ENCODE results near the gene GSTM4. TPM values are rescaled to one million over a fixed set of nuclear protein-coding genes. Genes with fewer than 3 reads are reported as not detected.

Gene GSTM4
- total and polyA plus RNA-seq, 2 of the 4 experiments (the other 2 are of a cell fraction), result 10.4 to 37.8 TPM

DNA sequence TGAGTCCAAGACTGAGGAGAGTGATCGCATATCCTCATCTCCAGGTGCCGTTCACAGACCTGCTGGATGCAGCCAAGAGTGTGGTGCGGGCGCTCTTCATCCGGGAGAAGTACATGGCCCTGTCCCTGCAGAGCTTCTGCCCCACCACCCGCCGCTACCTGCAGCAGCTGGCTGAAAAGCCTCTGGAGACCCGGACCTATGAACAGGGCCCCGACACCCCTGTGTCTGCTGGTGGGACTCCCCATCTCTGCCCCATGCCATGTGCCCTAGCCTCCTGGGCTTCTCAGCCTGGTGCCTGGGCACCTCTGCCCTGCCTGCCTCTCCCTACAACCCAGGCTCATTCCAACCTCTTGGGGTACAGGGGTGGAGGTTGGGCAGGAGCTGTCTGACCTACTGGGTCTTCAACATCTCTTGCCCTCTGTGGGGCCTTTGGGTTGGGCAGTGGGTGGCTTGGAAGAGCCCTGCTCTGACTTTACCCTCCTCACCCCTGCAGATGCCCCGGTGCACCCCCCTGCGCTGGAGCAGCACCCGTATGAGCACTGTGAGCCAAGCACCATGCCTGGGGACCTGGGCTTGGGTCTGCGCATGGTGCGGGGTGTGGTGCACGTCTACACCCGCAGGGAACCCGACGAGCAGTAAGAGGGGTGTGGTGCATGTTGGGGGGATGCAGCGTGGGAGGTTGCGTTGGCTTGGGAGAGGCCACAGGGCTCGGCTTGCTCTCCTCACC is 29.1 kb upstream of the GSTM4 start (continued):
- TF ChIP-seq, protein P1, sequence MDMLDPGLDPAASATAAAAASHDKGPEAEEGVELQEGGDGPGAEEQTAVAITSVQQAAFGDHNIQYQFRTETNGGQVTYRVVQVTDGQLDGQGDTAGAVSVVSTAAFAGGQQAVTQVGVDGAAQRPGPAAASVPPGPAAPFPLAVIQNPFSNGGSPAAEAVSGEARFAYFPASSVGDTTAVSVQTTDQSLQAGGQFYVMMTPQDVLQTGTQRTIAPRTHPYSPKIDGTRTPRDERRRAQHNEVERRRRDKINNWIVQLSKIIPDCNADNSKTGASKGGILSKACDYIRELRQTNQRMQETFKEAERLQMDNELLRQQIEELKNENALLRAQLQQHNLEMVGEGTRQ (IDR thresholded peaks at IDR 0.05; ENCODE audit: low read depth, low read length), result no peak

DNA sequence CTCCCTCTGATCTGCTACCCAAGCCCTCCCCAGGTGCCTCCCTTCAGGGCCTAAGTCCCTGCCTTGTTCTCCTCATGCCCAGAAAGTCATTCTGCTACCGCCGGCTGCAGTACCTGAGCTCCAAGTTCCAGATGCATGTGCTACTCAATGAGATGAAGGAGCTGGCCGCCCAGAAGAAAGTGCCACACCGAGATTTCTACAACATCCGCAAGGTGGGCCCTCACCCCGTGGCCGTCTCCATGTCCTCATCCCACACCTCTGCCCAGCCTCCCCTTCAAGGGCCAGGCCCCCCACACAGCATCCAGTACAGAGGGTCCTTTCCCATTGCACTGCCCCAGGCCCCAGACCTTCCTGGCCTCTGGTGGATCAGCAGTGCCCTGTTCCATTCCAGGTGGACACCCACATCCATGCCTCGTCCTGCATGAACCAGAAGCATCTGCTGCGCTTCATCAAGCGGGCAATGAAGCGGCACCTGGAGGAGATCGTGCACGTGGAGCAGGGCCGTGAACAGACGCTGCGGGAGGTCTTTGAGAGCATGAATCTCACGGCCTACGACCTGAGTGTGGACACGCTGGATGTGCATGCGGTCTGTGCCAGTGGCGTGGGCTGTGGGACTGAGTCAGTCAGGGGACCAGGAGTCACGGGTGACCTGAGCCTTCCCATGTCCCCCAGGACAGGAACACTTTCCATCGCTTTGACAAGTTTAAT is 28.1 kb upstream of the GSTM4 start:
- Histone ChIP-seq H3K4me3 (ENCODE audit: insufficient read depth, low read depth, low read length) (no peak overlapping the region), H3K14ac (replicated peaks; ENCODE audit: low read depth, low read length) (no peak overlapping the region), H2BK120ac (ENCODE audit: low read depth, low read length) (no peak overlapping the region), H3K4me1 (ENCODE audit: control insufficient read depth, insufficient read depth, low read length) (peaks cover 19% of the 10 kb centered on the region), H4K20me1 (ENCODE audit: insufficient read depth, low read length) (peaks cover 46% of the 10 kb centered on the region), H3K18ac (ENCODE audit: low read depth, low read length) (no peak overlapping the region), H2AFZ (replicated peaks; ENCODE audit: low read length, poor library complexity) (no peak overlapping the region), H2AK9ac (replicated peaks; ENCODE audit: low read depth, low read length, poor library complexity) (peak overlapping the region; percentile 55), H3K23ac (ENCODE audit: low read depth, low read length) (no peak overlapping the region), H3K9me1 (ENCODE audit: insufficient read depth, low read length) (peaks cover 10% of the 10 kb centered on the region; the same call in 1 of the 2 replicates), H4K8ac (ENCODE audit: low read depth in 2 of 2, low read length in 2 of 2) (no peak overlapping the region), H3K27ac (ENCODE audit: insufficient read depth, low read length) (no peak overlapping the region), H3K36me3 (ENCODE audit: control insufficient read depth, insufficient read depth, low read length) (peaks cover 66% of the 10 kb centered on the region), H2BK5ac (ENCODE audit: low read depth, low read length, poor library complexity, severe bottlenecking) (no peak overlapping the region), H3K4ac (ENCODE audit: low read depth, low read length) (no peak overlapping the region), H2BK15ac (ENCODE audit: low read depth, low read length) (no peak overlapping the region), H2AK5ac (ENCODE audit: low read depth, low read length) (no peak overlapping the region; the same call in 1 of the 2 replicates), H2BK20ac (ENCODE audit: low read depth, low read length) (no peak overlapping the region), H4K5ac (ENCODE audit: low read depth, low read length) (no peak overlapping the region), H3K4me2 (ENCODE audit: low read depth, low read length) (no peak overlapping the region), H3K79me1 (ENCODE audit: low read depth in 1 of 2, low read length in 2 of 2) (peaks cover 24 to 72% of the 10 kb centered on the region in 2 experiments), H3K56ac (ENCODE audit: extremely low read depth, insufficient read depth, low read length) (no peak overlapping the region), H3K9ac (ENCODE audit: low read depth, low read length) (no peak overlapping the region), H3K9me3 (ENCODE audit: control insufficient read depth, insufficient read depth, low read length) (no peaks in the 10 kb centered on the region), H4K91ac (ENCODE audit: insufficient read depth, low read depth, low read length) (no peak overlapping the region), H3K27me3 (ENCODE audit: control insufficient read depth, insufficient read depth, low read length) (no peaks in the 10 kb centered on the region)
- ATAC-seq (ENCODE audit: low read depth) (no peak), DNase-seq (no peak)
- in situ Hi-C loops (cut with MboI; ENCODE audit: low sequenced_read_pairs), result no loop called here
- 97% methylated on average over 17 of the region's 23 CpGs; no CpG with 5 or more reads in 1 of the 2 experiments for WGBS, 2 experiments (ENCODE audit: extremely low coverage in 2 of 2, insufficient read length in 1 of 2)
- intact Hi-C loops (cut with micrococcal nuclease), result loop anchor here (10.0 kb wide), 1 partner anchor 343 kb away; the partner anchor contains the start of gene PSRC1
- no TSS peak for BruUV-seq (replicated peaks)
- dilution Hi-C loops (cut with HindIII; ENCODE audit: low sequenced_read_pairs, unreplicated experiment), result no loop called here
- ChIA-PET CTCF (no interaction called here), POLR2A (ENCODE audit: unreplicated experiment) (interaction anchor here (1.5 kb wide), 1 partner anchor 80 kb away, joined by 4 read pairs; the partner anchor contains the start of gene GNAI3)
- TF ChIP-seq RCOR1 (IDR thresholded peaks at IDR 0.05; ENCODE audit: insufficient replicate concordance, low read length), result no peak
- TF ChIP-seq RAD21 (IDR thresholded peaks at IDR 0.05; ENCODE audit: low read length), result no peak
- no peak for TF ChIP-seq POLR2A (IDR thresholded peaks at IDR 0.05; ENCODE audit: low read depth, low read length)
- TF ChIP-seq RFX5 (IDR thresholded peaks at IDR 0.05; ENCODE audit: low read depth, low read length), result no peak
- no peak for TF ChIP-seq CEBPB (IDR thresholded peaks at IDR 0.05; ENCODE audit: low read depth, low read length)
- TF ChIP-seq, protein P1 (IDR thresholded peaks at IDR 0.05; ENCODE audit: low read depth, low read length), result no peak
- TF ChIP-seq FOS (IDR thresholded peaks at IDR 0.05; ENCODE audit: low read depth, low read length), result no peak
- TF ChIP-seq MAZ (IDR thresholded peaks at IDR 0.05; ENCODE audit: borderline replicate concordance, low read depth, low read length), result no peak
- TF ChIP-seq CHD1 (IDR thresholded peaks at IDR 0.05; ENCODE audit: low read depth, low read length), result no peak
- no peak for TF ChIP-seq NFE2L2 (IDR thresholded peaks at IDR 0.05; ENCODE audit: low read depth, low read length)
- no peak for TF ChIP-seq BHLHE40 (IDR thresholded peaks at IDR 0.05; ENCODE audit: low read depth, low read length)
- TF ChIP-seq, protein P2, sequence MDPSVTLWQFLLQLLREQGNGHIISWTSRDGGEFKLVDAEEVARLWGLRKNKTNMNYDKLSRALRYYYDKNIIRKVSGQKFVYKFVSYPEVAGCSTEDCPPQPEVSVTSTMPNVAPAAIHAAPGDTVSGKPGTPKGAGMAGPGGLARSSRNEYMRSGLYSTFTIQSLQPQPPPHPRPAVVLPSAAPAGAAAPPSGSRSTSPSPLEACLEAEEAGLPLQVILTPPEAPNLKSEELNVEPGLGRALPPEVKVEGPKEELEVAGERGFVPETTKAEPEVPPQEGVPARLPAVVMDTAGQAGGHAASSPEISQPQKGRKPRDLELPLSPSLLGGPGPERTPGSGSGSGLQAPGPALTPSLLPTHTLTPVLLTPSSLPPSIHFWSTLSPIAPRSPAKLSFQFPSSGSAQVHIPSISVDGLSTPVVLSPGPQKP (IDR thresholded peaks at IDR 0.05; ENCODE audit: borderline replicate concordance, low read depth, low read length), result no peak
